A549 (cell line): ENCODE measurements around the gene HADHB.

Source experiments
- BCL3 ChIP-seq: fragments of >200 bp; sonication (Bioruptor Twin); formaldehyde crosslinking; IDR thresholded peaks from 3 replicates; pipeline ENCODE4 v1.6.1; 2016
- CHD2 ChIP-seq: fragments of 150-350 bp; IDR thresholded peaks from 2 replicates; pipeline ENCODE4 v1.6.1; 2014; ENCODE audit warnings: low read length; ENCODE audit not compliant: partially characterized antibody
- EHMT2 ChIP-seq: fragments of 200-600 bp; sonication (generic); IDR thresholded peaks from 2 replicates; pipeline ENCODE4 v1.6.1; 2016; ENCODE audit warnings: antibody characterized with exemption, low read depth, mild to moderate bottlenecking, moderate library complexity
- EP300 ChIP-seq, 2 experiments: fragments of >200 bp; sonication (Bioruptor Twin); formaldehyde crosslinking; IDR thresholded peaks; 2 replicates in 1 of 2; 3 replicates in 1 of 2; pipeline ENCODE4 v1.6.1; 2016 to 2017
- HDAC2 ChIP-seq: fragments of 200-600 bp; sonication (generic); IDR thresholded peaks from 2 replicates; pipeline ENCODE4 v1.6.1; 2016
- MAFK ChIP-seq: fragments of 450-650 bp; IDR thresholded peaks from 2 replicates; pipeline ENCODE4 v1.6.1; 2014; ENCODE audit not compliant: partially characterized antibody
- MAX ChIP-seq: IDR thresholded peaks from 2 replicates; pipeline ENCODE4 v1.6.1; 2012
- POLR2A ChIP-seq: IDR thresholded peaks from 2 replicates; pipeline ENCODE4 v1.6.1; 2012; ENCODE audit warnings: mild to moderate bottlenecking, low read length
- RAD21 ChIP-seq, 2 experiments: fragments of >200 bp in 1 of 2; sonication (Bioruptor Twin) in 1 of 2; formaldehyde crosslinking in 1 of 2; IDR thresholded peaks in 1 of 2; conservative IDR thresholded peaks in 1 of 2; 2 replicates in 1 of 2; 3 replicates in 1 of 2; pipeline ENCODE4 v1.6.1; 2012 to 2018; ENCODE audit warnings: inconsistent platforms in 1 of 2
- REST ChIP-seq: fragments of 200-600 bp; sonication (generic); IDR thresholded peaks from 2 replicates; pipeline ENCODE4 v1.6.1; 2016; ENCODE audit warnings: antibody characterized with exemption, mild to moderate bottlenecking, moderate library complexity
- RFX5 ChIP-seq: fragments of 450-650 bp; IDR thresholded peaks from 2 replicates; pipeline ENCODE4 v1.7.1; 2014; ENCODE audit warnings: antibody characterized with exemption, mild to moderate bottlenecking, moderate library complexity
- SREBF2 ChIP-seq: fragments of 450-650 bp; IDR thresholded peaks from 2 replicates; pipeline ENCODE4 v1.6.1; 2014; ENCODE audit warnings: mild to moderate bottlenecking, moderate library complexity
- USF2 ChIP-seq: fragments of 450-650 bp; IDR thresholded peaks from 2 replicates; pipeline ENCODE4 v1.6.1; 2014; ENCODE audit warnings: antibody characterized with exemption
- TF ChIP-seq, protein P1 (sequence below): fragments of >200 bp; sonication (Bioruptor Twin); formaldehyde crosslinking; IDR thresholded peaks from 3 replicates; pipeline ENCODE4 v1.5.1; 2016

DNA sequence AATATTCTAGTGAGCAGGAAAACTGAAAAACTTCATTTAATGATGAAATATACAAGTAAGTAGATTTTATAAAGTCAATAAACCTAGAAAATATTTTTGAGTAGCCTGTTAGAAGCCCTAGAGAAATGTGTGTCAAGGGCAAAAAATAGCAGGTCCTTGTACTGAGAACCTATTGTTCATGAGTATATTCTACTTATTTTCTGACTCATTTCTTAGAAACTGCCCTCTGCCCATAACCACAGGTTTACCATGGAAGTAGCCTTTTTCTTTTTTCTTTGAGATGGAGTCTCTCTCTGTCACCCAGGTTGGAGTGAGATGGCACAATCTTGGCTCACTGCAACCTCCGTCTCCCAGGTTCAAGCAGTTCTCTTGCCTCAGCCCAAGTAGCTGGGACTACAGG lies 81.8 kb downstream of the HADHB start:
- TF ChIP-seq EP300 (IDR thresholded peaks at IDR 0.05) = no peak
- TF ChIP-seq, protein P1, sequence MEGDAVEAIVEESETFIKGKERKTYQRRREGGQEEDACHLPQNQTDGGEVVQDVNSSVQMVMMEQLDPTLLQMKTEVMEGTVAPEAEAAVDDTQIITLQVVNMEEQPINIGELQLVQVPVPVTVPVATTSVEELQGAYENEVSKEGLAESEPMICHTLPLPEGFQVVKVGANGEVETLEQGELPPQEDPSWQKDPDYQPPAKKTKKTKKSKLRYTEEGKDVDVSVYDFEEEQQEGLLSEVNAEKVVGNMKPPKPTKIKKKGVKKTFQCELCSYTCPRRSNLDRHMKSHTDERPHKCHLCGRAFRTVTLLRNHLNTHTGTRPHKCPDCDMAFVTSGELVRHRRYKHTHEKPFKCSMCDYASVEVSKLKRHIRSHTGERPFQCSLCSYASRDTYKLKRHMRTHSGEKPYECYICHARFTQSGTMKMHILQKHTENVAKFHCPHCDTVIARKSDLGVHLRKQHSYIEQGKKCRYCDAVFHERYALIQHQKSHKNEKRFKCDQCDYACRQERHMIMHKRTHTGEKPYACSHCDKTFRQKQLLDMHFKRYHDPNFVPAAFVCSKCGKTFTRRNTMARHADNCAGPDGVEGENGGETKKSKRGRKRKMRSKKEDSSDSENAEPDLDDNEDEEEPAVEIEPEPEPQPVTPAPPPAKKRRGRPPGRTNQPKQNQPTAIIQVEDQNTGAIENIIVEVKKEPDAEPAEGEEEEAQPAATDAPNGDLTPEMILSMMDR = no peak
- TF ChIP-seq MAFK = no peak
- no peak for TF ChIP-seq POLR2A
- no peak for TF ChIP-seq MAX
- TF ChIP-seq CHD2 = no peak
- TF ChIP-seq HDAC2 = no peak
- no peak for TF ChIP-seq REST
- TF ChIP-seq EHMT2 = no peak
- TF ChIP-seq RAD21 (conservative IDR thresholded peaks at IDR 0.05 in 1 of 2, IDR thresholded peaks at IDR 0.05 in 1 of 2) = no peak
- TF ChIP-seq BCL3 = no peak
- no peak for TF ChIP-seq RFX5
- TF ChIP-seq SREBF2 = no peak
- TF ChIP-seq USF2 = no peak
